GM19438 (cell line): ENCODE results near the gene CETP.
"Not testable (repeated sequence)": the region's sequence is repeated elsewhere in the genome, so short reads cannot be mapped to it uniquely, and the experiment has no call there.

Source experiments
- ATAC-seq: cut with Tn5 transposase; IDR thresholded peaks from one replicate; pipeline ENCODE4 v1.9.1; 2021; ENCODE audit warnings: low read depth; ENCODE audit not compliant: unreplicated experiment

Gene CETP

GRCh38 chr16:56953006-56953405 lies 8.7 kb upstream of the CETP start:
- ATAC-seq, result no peak

GRCh38 chr16:56956076-56956475 lies 5.7 kb upstream of the CETP start:
- ATAC-seq, result no peak

- ATAC-seq, result no peak
Measured at GRCh38 chr16:56956756-56957155, 5.0 kb upstream of the CETP start.

GRCh38 chr16:56960681-56961281 lies 969 bp upstream of the CETP start:
- ATAC-seq, result no peak

GRCh38 chr16:56961386-56961785 lies 364 bp upstream of the CETP start:
- no peak for ATAC-seq

GRCh38 chr16:56964243-56965148 lies 2.7 kb downstream of the CETP start:
- no peak for ATAC-seq

GRCh38 chr16:56965149-56966092 lies 3.7 kb downstream of the CETP start:
- no peak for ATAC-seq

- no peak for ATAC-seq
Measured at GRCh38 chr16:56966093-56966475, 4.3 kb downstream of the CETP start.

- no peak for ATAC-seq
Measured at GRCh38 chr16:56967733-56968132, 6.0 kb downstream of the CETP start.

- no peak for ATAC-seq
Measured at GRCh38 chr16:56969769-56970168, 8.0 kb downstream of the CETP start.

GRCh38 chr16:56970934-56971767 lies 9.4 kb downstream of the CETP start:
- ATAC-seq, result peak; percentile 76

GRCh38 chr16:56971768-56972043 lies 10.0 kb downstream of the CETP start:
- ATAC-seq, result no peak

GRCh38 chr16:56972403-56973293 lies 10.9 kb downstream of the CETP start:
- ATAC-seq, result no peak

- ATAC-seq, result no peak
Measured at GRCh38 chr16:56973294-56973689, 11.5 kb downstream of the CETP start.

- ATAC-seq, result not testable (repeated sequence)
Measured at GRCh38 chr16:56973899-56974298, 12.1 kb downstream of the CETP start.

GRCh38 chr16:56974549-56975300 lies 13.0 kb downstream of the CETP start:
- no peak for ATAC-seq

GRCh38 chr16:56975714-56976113 lies 14.0 kb downstream of the CETP start:
- no peak for ATAC-seq

GRCh38 chr16:56977216-56977615 lies 15.5 kb downstream of the CETP start:
- no peak for ATAC-seq
